Gastroesophageal sphincter (tissue), 4 donors: ENCODE results near the gene NOL6. TPM values are rescaled to one million over a fixed set of nuclear protein-coding genes. Genes with fewer than 3 reads are reported as not detected.
"Not testable (repeated sequence)": the region's sequence is repeated elsewhere in the genome, so short reads cannot be mapped to it uniquely, and the experiment has no call there.

ENCODE experiments used
- ATAC-seq: fragments of 150-250 bp; one replicate; pipeline ENCODE4 v1.9.1; 2016; ENCODE audit warnings: mild to moderate bottlenecking, moderate library complexity
- H3K27ac ChIP-seq, 4 donors: fragments of 200-600 bp; sonication (generic) in 3 of 4; 1 replicate in 3 of 4; 2 replicates in 1 of 4; pipeline ENCODE4 v1.5.1; 2016 to 2019
- H3K27me3 ChIP-seq: fragments of 200-600 bp; sonication (generic); one replicate; pipeline ENCODE4 v1.5.1; 2019
- H3K36me3 ChIP-seq, 2 donors: fragments of 200-600 bp; sonication (generic); one replicate each; pipeline ENCODE4 v1.5.1; 2019; ENCODE audit warnings: control low read depth in 1 of 2
- H3K4me1 ChIP-seq, 3 donors: fragments of 200-600 bp; sonication (generic); 1 replicate in 2 of 3; 2 replicates in 1 of 3; pipeline ENCODE4 v1.5.1; 2016 to 2019; ENCODE audit warnings: control low read depth in 2 of 3
- H3K4me3 ChIP-seq, 2 donors: fragments of 200-600 bp; sonication (generic); one replicate each; pipeline ENCODE4 v1.5.1; 2019; ENCODE audit warnings: mild to moderate bottlenecking in 1 of 2, moderate library complexity in 1 of 2
- H3K9me3 ChIP-seq, 3 donors: fragments of 200-600 bp; sonication (generic); one replicate each; pipeline ENCODE4 v1.5.1; 2017 to 2019; ENCODE audit warnings: control low read depth in 2 of 3
- CTCF ChIP-seq, 4 experiments: fragments of 200-600 bp in 2 of 4; fragments of 450-650 bp in 2 of 4; sonication (generic) in 1 of 4; IDR thresholded peaks; one replicate each; pipeline ENCODE4 v1.5.1; 2017 to 2019; ENCODE audit warnings: antibody characterized with exemption in 4 of 4, mild to moderate bottlenecking in 2 of 4, moderate library complexity in 2 of 4
- EP300 ChIP-seq: sonication (generic); formaldehyde crosslinking; IDR thresholded peaks from one replicate; pipeline ENCODE4 v1.6.1; 2017; ENCODE audit warnings: antibody characterized with exemption, mild to moderate bottlenecking
- POLR2A ChIP-seq, 2 donors: fragments of 450-650 bp; IDR thresholded peaks; one replicate each; pipeline ENCODE4 v1.6.1; 2017; ENCODE audit warnings: antibody characterized with exemption in 2 of 2, mild to moderate bottlenecking in 2 of 2, moderate library complexity in 1 of 2
- POLR2AphosphoS5 ChIP-seq: sonication (generic); formaldehyde crosslinking; IDR thresholded peaks from one replicate; pipeline ENCODE4 v1.6.1; 2017; ENCODE audit warnings: antibody characterized with exemption
- WGBS, 2 donors: methylation state at CpG; one replicate each; pipeline ENCODE4 v1.1.5; 2018; ENCODE audit warnings: low coverage in 1 of 2; 5-methylcytosine and 5-hydroxymethylcytosine counted together
- total RNA-seq, 4 donors: library from RNA; depleted of rRNA; stranded (reverse); fragments of >200 nt; gene quantifications; one replicate each; pipeline ENCODE4 v1.1.0, GENCODE V29; 2016

NOL6 gene
- total RNA-seq, 4 donors from 2014 or later: 9.0 to 21.4 (median 16.1) TPM

GRCh38 chr9:33458444-33458843 lies 15.3 kb downstream of the NOL6 start:
- no peak overlapping the region for H3K27ac ChIP-seq
- ATAC-seq: no peak
- H3K9me3 ChIP-seq: no peaks in the 10 kb centered on the region
- TF ChIP-seq POLR2AphosphoS5 (no peak), EP300 (no peak)
- no CpG with 5 or more reads among the region's 4 CpGs for WGBS, 2 donors
- H3K27me3 ChIP-seq: no peaks in the 10 kb centered on the region
- H3K4me3 ChIP-seq: no peak overlapping the region
- H3K36me3 ChIP-seq: peaks cover 0 to 29% of the 10 kb centered on the region in 2 donors
- H3K4me1 ChIP-seq: no peaks in the 10 kb centered on the region

GRCh38 chr9:33455945-33456344 lies 17.8 kb downstream of the NOL6 start:
- Histone ChIP-seq H3K27ac (no peak overlapping the region), H3K4me1 (no peaks in the 10 kb centered on the region), H3K27me3 (no peaks in the 10 kb centered on the region), H3K36me3 (peaks cover 0 to 4% of the 10 kb centered on the region in 2 donors), H3K9me3 (no peaks in the 10 kb centered on the region), H3K4me3 (no peak overlapping the region)
- WGBS, 2 donors: 82 to 85% methylated on average over 5 of the region's 7 CpGs
- ATAC-seq: no peak
- no peak for TF ChIP-seq POLR2AphosphoS5
- no peak for TF ChIP-seq EP300
- TF ChIP-seq POLR2A (IDR thresholded peaks at IDR 0.05): no peak
- no peak for TF ChIP-seq CTCF (IDR thresholded peaks at IDR 0.05)

- H3K4me3 ChIP-seq, H3K27ac ChIP-seq, H3K36me3 ChIP-seq, H3K27me3 ChIP-seq, H3K4me1 ChIP-seq, ATAC-seq, H3K9me3 ChIP-seq: not testable (repeated sequence)
- 95% methylated on average over 8 of the region's 8 CpGs; no CpG with 5 or more reads in 1 of the 2 donors for WGBS, 2 donors
These were observed 18.3 kb downstream of the NOL6 start for GRCh38 chr9:33455456-33455855.

- H3K9me3 ChIP-seq, H3K4me1 ChIP-seq, ATAC-seq, H3K27me3 ChIP-seq, H3K36me3 ChIP-seq, H3K4me3 ChIP-seq, H3K27ac ChIP-seq: not testable (repeated sequence)
- 80 to 89% methylated on average over 1 to 5 of the region's 5 CpGs for WGBS, 2 donors
These were observed 19.1 kb downstream of the NOL6 start for GRCh38 chr9:33454661-33455026.

- Histone ChIP-seq H3K27me3 (no peaks in the 10 kb centered on the region), H3K4me3 (no peak overlapping the region), H3K4me1 (no peaks in the 10 kb centered on the region), H3K36me3 (no peaks in the 10 kb centered on the region), H3K9me3 (no peaks in the 10 kb centered on the region), H3K27ac (no peak overlapping the region)
- TF ChIP-seq POLR2AphosphoS5: no peak
- TF ChIP-seq CTCF (IDR thresholded peaks at IDR 0.05): no peak
- TF ChIP-seq EP300: no peak
- no peak for TF ChIP-seq POLR2A (IDR thresholded peaks at IDR 0.05)
- ATAC-seq: no peak
- 86% methylated on average over 7 of the region's 11 CpGs; no CpG with 5 or more reads in 1 of the 2 donors for WGBS, 2 donors
These were observed 19.6 kb downstream of the NOL6 start for GRCh38 chr9:33453999-33454660.

GRCh38 chr9:33453286-33453860 lies 20.4 kb downstream of the NOL6 start:
- ATAC-seq: no peak
- Histone ChIP-seq H3K36me3 (no peaks in the 10 kb centered on the region), H3K4me1 (no peaks in the 10 kb centered on the region), H3K9me3 (no peaks in the 10 kb centered on the region), H3K4me3 (no peak overlapping the region), H3K27ac (no peak overlapping the region), H3K27me3 (no peaks in the 10 kb centered on the region)
- no peak for TF ChIP-seq CTCF (IDR thresholded peaks at IDR 0.05)
- no peak for TF ChIP-seq POLR2A (IDR thresholded peaks at IDR 0.05)
- TF ChIP-seq EP300: no peak
- TF ChIP-seq POLR2AphosphoS5: no peak
- WGBS, 2 donors: 73% methylated on average over 2 of the region's 3 CpGs; no CpG with 5 or more reads in 1 of the 2 donors
